BE2C (cell line): ENCODE results near the gene PPP1R9B.

Experiments used
- DNase-seq: peaks from one replicate; pipeline ENCODE4 v3.0.0-alpha.2; 2020
- H3K27me3 ChIP-seq: fragments of 250-450 bp; sonication (Bioruptor Pico); 2 replicates; pipeline ENCODE4 v1.5.1; 2020; ENCODE audit warnings: mild to moderate bottlenecking
- H3K36me3 ChIP-seq: fragments of 250-450 bp; sonication (Bioruptor Pico); 2 replicates; pipeline ENCODE4 v1.5.1; 2020; ENCODE audit warnings: mild to moderate bottlenecking
- H3K4me1 ChIP-seq: fragments of 250-450 bp; sonication (Bioruptor Pico); 2 replicates; pipeline ENCODE4 v1.5.1; 2020
- H3K4me3 ChIP-seq: 2 replicates; pipeline ENCODE4 v1.5.1; 2011; ENCODE audit warnings: low read depth, low read length
- H3K9me3 ChIP-seq: fragments of 250-450 bp; sonication (Bioruptor Pico); 2 replicates; pipeline ENCODE4 v1.5.1; 2020
- CTCF ChIP-seq: IDR thresholded peaks from 2 replicates; pipeline ENCODE4 v1.5.1; 2012; ENCODE audit warnings: mild to moderate bottlenecking, low read depth, low read length

PPP1R9B gene

GRCh38 chr17:50172130-50172529 is 21.7 kb upstream of the PPP1R9B start:
- no peaks in the 10 kb centered on the region for H3K36me3 ChIP-seq
- no peak overlapping the region for H3K4me3 ChIP-seq
- DNase-seq, result no peak
- H3K9me3 ChIP-seq, result no peaks in the 10 kb centered on the region
- no peak for TF ChIP-seq CTCF
- no peaks in the 10 kb centered on the region; the same call in 1 of the 2 replicates for H3K4me1 ChIP-seq
- H3K27me3 ChIP-seq, result no peaks in the 10 kb centered on the region

GRCh38 chr17:50171371-50172071 is 21.0 kb upstream of the PPP1R9B start:
- H3K4me3 ChIP-seq, result no peak overlapping the region
- H3K27me3 ChIP-seq, result no peaks in the 10 kb centered on the region
- H3K9me3 ChIP-seq, result no peaks in the 10 kb centered on the region
- no peak for TF ChIP-seq CTCF
- H3K36me3 ChIP-seq, result no peaks in the 10 kb centered on the region
- no peaks in the 10 kb centered on the region; the same call in 1 of the 2 replicates for H3K4me1 ChIP-seq
- DNase-seq, result no peak

GRCh38 chr17:50170662-50171370 is 20.3 kb upstream of the PPP1R9B start:
- DNase-seq, result no peak
- Histone ChIP-seq H3K9me3 (no peaks in the 10 kb centered on the region), H3K36me3 (no peaks in the 10 kb centered on the region), H3K27me3 (no peaks in the 10 kb centered on the region), H3K4me1 (no peaks in the 10 kb centered on the region; the same call in 1 of the 2 replicates), H3K4me3 (no peak overlapping the region)
- no peak for TF ChIP-seq CTCF

GRCh38 chr17:50169881-50170459 is 19.5 kb upstream of the PPP1R9B start:
- Histone ChIP-seq H3K36me3 (no peaks in the 10 kb centered on the region), H3K27me3 (no peaks in the 10 kb centered on the region), H3K4me1 (no peaks in the 10 kb centered on the region; the same call in 1 of the 2 replicates), H3K9me3 (no peaks in the 10 kb centered on the region), H3K4me3 (no peak overlapping the region)
- no peak for TF ChIP-seq CTCF
- no peak for DNase-seq

GRCh38 chr17:50169121-50169764 is 18.8 kb upstream of the PPP1R9B start:
- Histone ChIP-seq H3K4me1 (no peaks in the 10 kb centered on the region; the same call in 1 of the 2 replicates), H3K9me3 (no peaks in the 10 kb centered on the region), H3K36me3 (no peaks in the 10 kb centered on the region), H3K27me3 (no peaks in the 10 kb centered on the region), H3K4me3 (no peak overlapping the region)
- DNase-seq, result peak; percentile 66
- TF ChIP-seq CTCF, result peak; percentile 94
